BLaER1 (cell line): ENCODE results near the gene ENPP1.

ENCODE experiments used
- H3K27ac ChIP-seq: shearing (Covaris generic); formaldehyde crosslinking; 2 replicates; pipeline ENCODE4 v1.8.1; 2022
- H3K27me3 ChIP-seq: shearing (Covaris generic); formaldehyde crosslinking; 2 replicates; pipeline ENCODE4 v1.8.1; 2022
- H3K36me3 ChIP-seq: shearing (Covaris generic); formaldehyde crosslinking; 2 replicates; pipeline ENCODE4 v1.8.1; 2022
- H3K4me1 ChIP-seq: shearing (Covaris generic); formaldehyde crosslinking; 2 replicates; pipeline ENCODE4 v1.8.1; 2022
- H3K4me2 ChIP-seq: shearing (Covaris generic); formaldehyde crosslinking; 2 replicates; pipeline ENCODE4 v1.8.1; 2022
- H3K4me3 ChIP-seq: shearing (Covaris generic); formaldehyde crosslinking; 2 replicates; pipeline ENCODE4 v1.8.1; 2022
- H3K9ac ChIP-seq: shearing (Covaris generic); formaldehyde crosslinking; 2 replicates; pipeline ENCODE4 v1.8.1; 2022
- H3K9me3 ChIP-seq: shearing (Covaris generic); formaldehyde crosslinking; 2 replicates; pipeline ENCODE4 v1.8.1; 2022
- H4K20me1 ChIP-seq: shearing (Covaris generic); formaldehyde crosslinking; 2 replicates; pipeline ENCODE4 v1.8.1; 2022
- Cebpa-rat ChIP-seq: shearing (Covaris generic); IDR thresholded peaks from 2 replicates; pipeline ENCODE4 v1.8.1; 2022

Gene ENPP1

DNA sequence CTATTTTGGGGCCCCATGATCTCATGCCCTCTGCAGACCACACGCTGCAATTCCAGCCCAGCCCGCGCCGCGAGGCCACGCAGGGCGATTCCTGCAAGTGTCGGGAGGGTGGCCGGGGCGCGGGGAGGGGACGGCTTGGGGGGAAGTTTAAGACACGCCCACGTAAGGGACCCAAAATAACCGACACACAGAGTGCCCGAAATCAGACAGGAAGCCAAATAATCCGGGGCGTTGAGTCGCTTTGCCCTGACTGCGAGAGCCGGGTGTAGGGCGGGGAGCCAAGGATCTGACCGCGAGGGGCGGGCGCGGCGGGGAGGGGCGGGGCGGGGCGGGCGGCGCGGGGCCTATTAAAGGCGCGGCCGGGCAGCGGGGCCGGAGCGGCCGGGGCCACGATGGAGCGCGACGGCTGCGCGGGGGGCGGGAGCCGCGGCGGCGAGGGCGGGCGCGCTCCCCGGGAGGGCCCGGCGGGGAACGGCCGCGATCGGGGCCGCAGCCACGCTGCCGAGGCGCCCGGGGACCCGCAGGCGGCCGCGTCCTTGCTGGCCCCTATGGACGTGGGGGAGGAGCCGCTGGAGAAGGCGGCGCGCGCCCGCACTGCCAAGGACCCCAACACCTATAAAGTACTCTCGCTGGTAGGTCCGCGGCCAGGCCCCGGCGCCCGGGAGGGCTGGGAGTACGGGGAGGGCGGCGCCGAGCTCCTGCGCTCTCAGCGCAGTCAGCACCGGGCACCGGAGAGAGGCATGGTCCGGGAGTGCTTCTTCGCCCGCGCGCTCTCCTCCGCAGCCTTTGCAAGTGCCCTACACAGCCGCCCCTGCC lies at the start of gene ENPP1:
Gene ENPP1, plus strand, starts transcription at position 377 of the 816 bp plus-strand sequence. Its CDS starts 16 bp downstream, at position 393.
- Histone ChIP-seq H3K9me3 (no peaks in the 10 kb centered on the region), H3K9ac (peak within 1 kb of the TSS; percentile 71), H3K27ac (no peak within 1 kb of the TSS), H3K27me3 (peaks cover 7% of the 10 kb centered on the region; the same call in 1 of the 2 replicates), H3K4me3 (peak within 1 kb of the TSS; percentile 79), H3K36me3 (no peaks in the 10 kb centered on the region), H3K4me2 (peak within 1 kb of the TSS; percentile 94), H4K20me1 (no peaks in the 10 kb centered on the region), H3K4me1 (peaks cover 14% of the 10 kb centered on the region)
- no peak for TF ChIP-seq Cebpa-rat

DNA sequence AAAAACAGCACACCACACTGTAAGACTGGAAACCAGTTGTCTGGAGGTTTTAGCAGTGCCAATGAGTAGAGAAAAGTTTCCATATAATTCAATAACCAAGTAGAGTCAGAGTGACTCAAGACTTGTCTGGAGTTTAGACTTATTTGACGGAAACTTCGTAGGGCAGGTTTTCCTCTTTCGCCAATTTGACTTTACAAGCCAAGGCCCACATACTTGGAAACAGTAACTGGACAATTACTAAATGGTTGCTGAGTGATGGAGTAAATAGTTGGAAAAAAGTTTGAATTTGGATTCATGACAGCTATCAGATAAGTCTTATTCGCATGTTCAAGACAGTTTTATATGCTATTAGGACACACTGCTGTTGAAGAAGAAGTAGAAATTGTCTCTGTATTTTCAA lies 48.9 kb upstream of the ENPP1 start:
- H3K4me2 ChIP-seq: no peak overlapping the region
- no peaks in the 10 kb centered on the region for H4K20me1 ChIP-seq
- no peaks in the 10 kb centered on the region for H3K9me3 ChIP-seq
- H3K4me3 ChIP-seq: no peak overlapping the region
- H3K4me1 ChIP-seq: peaks cover 17% of the 10 kb centered on the region
- H3K36me3 ChIP-seq: no peaks in the 10 kb centered on the region
- no peak overlapping the region for H3K27ac ChIP-seq
- no peaks in the 10 kb centered on the region for H3K27me3 ChIP-seq
- TF ChIP-seq Cebpa-rat: no peak
- H3K9ac ChIP-seq: no peak overlapping the region

- no peaks in the 10 kb centered on the region for H3K9me3 ChIP-seq
- no peak overlapping the region for H3K9ac ChIP-seq
- H3K36me3 ChIP-seq: no peaks in the 10 kb centered on the region
- H4K20me1 ChIP-seq: no peaks in the 10 kb centered on the region
- H3K4me2 ChIP-seq: no peak overlapping the region
- no peaks in the 10 kb centered on the region for H3K27me3 ChIP-seq
- no peak for TF ChIP-seq Cebpa-rat
- no peak overlapping the region for H3K27ac ChIP-seq
- no peak overlapping the region for H3K4me3 ChIP-seq
- no peaks in the 10 kb centered on the region for H3K4me1 ChIP-seq
Observed at GRCh38 chr6:131761060-131761761, 46.6 kb upstream of the ENPP1 start.

- Histone ChIP-seq H3K36me3 (no peaks in the 10 kb centered on the region), H3K9ac (no peak overlapping the region), H3K4me2 (no peak overlapping the region), H3K4me3 (no peak overlapping the region), H3K27ac (no peak overlapping the region), H4K20me1 (no peaks in the 10 kb centered on the region), H3K27me3 (no peaks in the 10 kb centered on the region), H3K4me1 (no peaks in the 10 kb centered on the region), H3K9me3 (no peaks in the 10 kb centered on the region)
- no peak for TF ChIP-seq Cebpa-rat
Observed at GRCh38 chr6:131761762-131762067, 46.1 kb upstream of the ENPP1 start.

DNA sequence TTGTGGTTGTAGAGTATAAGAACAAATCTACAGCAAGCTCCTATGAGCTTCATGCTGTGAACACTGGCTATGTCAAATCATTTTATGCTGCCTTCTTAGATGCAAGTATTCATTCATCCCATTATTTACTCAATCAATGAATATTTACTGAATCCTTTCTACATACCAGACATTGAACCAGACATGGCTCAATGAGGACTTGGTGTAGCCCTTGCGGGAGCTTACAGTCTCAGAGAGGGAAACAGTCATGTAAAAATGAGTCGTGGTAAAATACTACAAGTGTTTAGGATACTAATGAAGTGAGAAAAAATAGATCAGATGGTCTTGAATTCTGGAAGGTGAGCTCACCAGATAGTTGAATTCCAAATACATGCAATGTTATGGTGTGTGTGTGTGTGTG lies 44.8 kb upstream of the ENPP1 start:
- Histone ChIP-seq H3K27me3 (no peaks in the 10 kb centered on the region), H3K9me3 (no peaks in the 10 kb centered on the region), H3K4me3 (no peak overlapping the region), H3K4me1 (no peaks in the 10 kb centered on the region), H3K4me2 (no peak overlapping the region), H3K9ac (no peak overlapping the region), H3K36me3 (no peaks in the 10 kb centered on the region), H3K27ac (no peak overlapping the region), H4K20me1 (no peaks in the 10 kb centered on the region)
- no peak for TF ChIP-seq Cebpa-rat

GRCh38 chr6:131763749-131764148 lies 44.1 kb upstream of the ENPP1 start:
- Histone ChIP-seq H3K4me3 (no peak overlapping the region), H3K27ac (no peak overlapping the region), H3K9me3 (no peaks in the 10 kb centered on the region), H3K9ac (no peak overlapping the region), H3K4me2 (no peak overlapping the region), H4K20me1 (no peaks in the 10 kb centered on the region), H3K36me3 (no peaks in the 10 kb centered on the region), H3K4me1 (no peaks in the 10 kb centered on the region), H3K27me3 (no peaks in the 10 kb centered on the region)
- no peak for TF ChIP-seq Cebpa-rat

DNA sequence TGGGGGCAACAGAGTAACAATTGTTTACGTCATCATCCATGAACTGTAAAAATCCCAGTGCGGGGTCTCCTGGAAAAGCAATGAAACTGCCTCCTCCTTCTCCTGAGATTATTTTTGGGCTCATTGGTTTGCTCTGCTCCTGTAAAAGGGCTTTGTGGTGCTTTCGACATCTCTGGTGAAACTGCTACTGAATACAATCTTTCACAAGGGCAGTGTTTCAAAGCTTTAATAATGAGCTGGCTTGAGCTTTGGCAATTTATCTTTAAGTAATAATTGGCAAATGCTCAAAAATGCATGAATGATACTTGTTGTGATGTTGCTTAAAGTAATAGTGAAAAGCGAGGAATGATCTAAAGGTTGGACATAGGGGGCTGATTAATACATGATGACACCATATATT lies 43.5 kb upstream of the ENPP1 start:
- Histone ChIP-seq H3K27ac (no peak overlapping the region), H3K4me1 (no peaks in the 10 kb centered on the region), H4K20me1 (no peaks in the 10 kb centered on the region), H3K27me3 (no peaks in the 10 kb centered on the region), H3K4me3 (no peak overlapping the region), H3K9ac (no peak overlapping the region), H3K4me2 (no peak overlapping the region), H3K9me3 (no peaks in the 10 kb centered on the region), H3K36me3 (no peaks in the 10 kb centered on the region)
- no peak for TF ChIP-seq Cebpa-rat

- H3K9ac ChIP-seq: no peak overlapping the region
- no peaks in the 10 kb centered on the region for H3K9me3 ChIP-seq
- no peaks in the 10 kb centered on the region for H3K36me3 ChIP-seq
- H3K4me2 ChIP-seq: no peak overlapping the region
- no peaks in the 10 kb centered on the region for H3K4me1 ChIP-seq
- H4K20me1 ChIP-seq: no peaks in the 10 kb centered on the region
- no peak for TF ChIP-seq Cebpa-rat
- H3K27ac ChIP-seq: no peak overlapping the region
- H3K4me3 ChIP-seq: no peak overlapping the region
- H3K27me3 ChIP-seq: no peaks in the 10 kb centered on the region
Observed at GRCh38 chr6:131765081-131765803, 42.6 kb upstream of the ENPP1 start.

DNA sequence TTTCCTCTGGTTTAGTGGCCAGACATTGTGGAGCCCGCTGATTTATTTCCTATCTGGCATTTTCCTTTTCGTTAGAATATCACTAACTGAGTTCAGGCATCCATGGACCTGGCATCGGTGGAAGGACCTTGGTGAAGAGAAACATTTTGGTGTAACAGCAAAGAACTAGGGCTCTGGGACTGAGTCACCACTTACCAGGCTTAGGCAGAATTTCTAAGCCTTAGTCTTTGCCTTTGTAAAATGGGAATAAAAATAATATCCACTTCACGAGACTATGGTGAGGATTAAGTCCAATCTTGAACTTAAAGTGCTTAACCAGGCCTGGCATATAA lies 42.0 kb upstream of the ENPP1 start:
- H3K36me3 ChIP-seq: no peaks in the 10 kb centered on the region

GRCh38 chr6:131766631-131767030 lies 41.2 kb upstream of the ENPP1 start:
- Histone ChIP-seq H3K27ac (no peak overlapping the region), H3K4me2 (no peak overlapping the region), H4K20me1 (no peaks in the 10 kb centered on the region), H3K36me3 (no peaks in the 10 kb centered on the region), H3K9ac (no peak overlapping the region), H3K4me1 (no peaks in the 10 kb centered on the region), H3K27me3 (no peaks in the 10 kb centered on the region), H3K9me3 (no peaks in the 10 kb centered on the region), H3K4me3 (no peak overlapping the region)
- TF ChIP-seq Cebpa-rat: no peak

More for the DNA sequence above, 42.0 kb upstream of the ENPP1 start:
- H3K9ac ChIP-seq: no peak overlapping the region
- no peaks in the 10 kb centered on the region for H3K27me3 ChIP-seq
- no peaks in the 10 kb centered on the region for H4K20me1 ChIP-seq
- no peak for TF ChIP-seq Cebpa-rat
- no peak overlapping the region for H3K4me2 ChIP-seq
- H3K4me1 ChIP-seq: no peaks in the 10 kb centered on the region
- H3K9me3 ChIP-seq: no peaks in the 10 kb centered on the region
- H3K4me3 ChIP-seq: no peak overlapping the region
- H3K27ac ChIP-seq: no peak overlapping the region
